K562 (cell line): ENCODE measurements around the gene AVPI1. TPM values are rescaled to one million over a fixed set of nuclear protein-coding genes. Genes with fewer than 3 reads are reported as not detected.

Source experiments
- BRCA1 ChIP-seq, 2 experiments: fragments of 450-650 bp in 1 of 2; sonication (generic) in 1 of 2; formaldehyde crosslinking in 1 of 2; IDR thresholded peaks; 2 replicates each; pipeline versions ENCODE4 v1.5.0 to v1.6.1; 2017 to 2020; ENCODE audit warnings: mild to moderate bottlenecking in 1 of 2, missing genetic modification reagents in 1 of 2
- CBFA2T2 ChIP-seq: fragments of 450-650 bp; conservative IDR thresholded peaks from 2 replicates; pipeline ENCODE4 v1.6.1; 2017; ENCODE audit warnings: mild to moderate bottlenecking
- CBX1 ChIP-seq: sonication (generic); IDR thresholded peaks from 2 replicates; pipeline ENCODE4 v1.6.1; 2016; ENCODE audit warnings: antibody characterized with exemption, low read depth, mild to moderate bottlenecking
- DNMT1 ChIP-seq: fragments of 450-650 bp; IDR thresholded peaks from 2 replicates; pipeline ENCODE4 v1.6.1; 2016; ENCODE audit warnings: antibody characterized with exemption, mild to moderate bottlenecking
- HCFC1 ChIP-seq: IDR thresholded peaks from 2 replicates; pipeline ENCODE4 v1.6.1; 2012; ENCODE audit warnings: low read depth, low read length, improper control_type of control experiment
- IFI16 ChIP-seq: fragments of 250-450 bp; sonication (Bioruptor Pico); IDR thresholded peaks from 2 replicates; pipeline ENCODE4 v2.1.2; 2022; ENCODE audit warnings: mild to moderate bottlenecking, inconsistent platforms
- KLF16 ChIP-seq: IDR thresholded peaks from 2 replicates; pipeline ENCODE4 v1.6.1; 2016; ENCODE audit warnings: antibody characterized with exemption
- MYBL2 ChIP-seq, 2 experiments: fragments of 450-650 bp in 1 of 2; sonication (generic) in 1 of 2; formaldehyde crosslinking in 1 of 2; IDR thresholded peaks; 2 replicates each; pipeline versions ENCODE4 v1.6.1 to v1.8.1; 2017 to 2022; ENCODE audit warnings: borderline replicate concordance in 1 of 2, inconsistent platforms in 1 of 2, low read depth in 1 of 2, mild to moderate bottlenecking in 1 of 2, missing genetic modification reagents in 1 of 2, moderate library complexity in 1 of 2
- POLR2AphosphoS5 ChIP-seq: IDR thresholded peaks from 2 replicates; pipeline ENCODE4 v1.6.1; 2011; ENCODE audit warnings: mild to moderate bottlenecking, low read depth, low read length, moderate library complexity; ENCODE audit not compliant: control insufficient read depth, insufficient read depth
- TSC22D4 ChIP-seq: fragments of 450-650 bp; IDR thresholded peaks from 2 replicates; pipeline ENCODE4 v1.6.1; 2016; ENCODE audit warnings: missing genetic modification characterization, missing biosample characterization, control low read depth
- ZNF133 ChIP-seq: fragments of 250-450 bp; sonication (Bioruptor Pico); IDR thresholded peaks from 2 replicates; pipeline ENCODE4 v1.4.0; 2020; ENCODE audit warnings: mild to moderate bottlenecking
- ZNF140 ChIP-seq: fragments of 250-450 bp; sonication (Bioruptor Pico); IDR thresholded peaks from 2 replicates; pipeline ENCODE4 v1.8.0; 2021; ENCODE audit warnings: moderate library complexity, mild to moderate bottlenecking, inconsistent platforms
- ZNF143 ChIP-seq: sonication (generic); formaldehyde crosslinking; IDR thresholded peaks from 2 replicates; pipeline ENCODE4 v1.9.0; 2022; ENCODE audit warnings: mild to moderate bottlenecking, missing genetic modification reagents
- ZNF431 ChIP-seq: sonication (generic); formaldehyde crosslinking; IDR thresholded peaks from 2 replicates; pipeline ENCODE4 v1.8.0; 2022; ENCODE audit warnings: mild to moderate bottlenecking, missing genetic modification reagents
- ZNF583 ChIP-seq: fragments of 250-450 bp; sonication (Bioruptor Pico); IDR thresholded peaks from 2 replicates; pipeline ENCODE4 v1.4.0; 2020
- ZNF696 ChIP-seq: fragments of 250-450 bp; sonication (Bioruptor Pico); conservative IDR thresholded peaks from 2 replicates; pipeline ENCODE4 v1.4.0; 2020; ENCODE audit warnings: mild to moderate bottlenecking, moderate library complexity
- ZNF785 ChIP-seq: fragments of 250-450 bp; sonication (Bioruptor Pico); IDR thresholded peaks from 2 replicates; pipeline ENCODE4 v1.4.0; 2020; ENCODE audit warnings: mild to moderate bottlenecking
- polyA plus RNA-seq, 8 experiments: library from polyadenylated mRNA; depleted of rRNA in 4 of 8; stranded (reverse) in 5 of 8; unstranded in 3 of 8; fragments of >200 nt; fragmentation: Nextera tagmentation in 2 of 8; fragmentation: Illumina TruSeq in 1 of 8; extraction: Ambion mirVana in 2 of 8; extraction: Trizol in 1 of 8; gene quantifications; 2 replicates each; pipeline versions ENCODE4 v1.2.1 to v1.2.3, GENCODE V29; 2011 to 2014; ENCODE audit warnings: inconsistent platforms in 1 of 8, missing spikeins in 1 of 8
- total RNA-seq, 7 experiments: library from RNA; depleted of rRNA in 6 of 7; stranded (reverse); fragments of >200 nt in 6 of 7; fragmentation: Illumina TruSeq in 2 of 7; extraction: Trizol in 2 of 7; gene quantifications; 2 replicates each; pipeline versions ENCODE4 v1.2.1 to v1.2.3, GENCODE V29; 2011 to 2021; ENCODE audit warnings: low replicate concordance in 1 of 7
- TF ChIP-seq, protein P1 (sequence below), 2 experiments: fragments of 450-650 bp in 1 of 2; IDR thresholded peaks; 2 replicates each; pipeline ENCODE4 v1.6.1; 2011 to 2017; ENCODE audit warnings: low read depth in 2 of 2, antibody characterized with exemption in 1 of 2, borderline replicate concordance in 1 of 2, low read length in 1 of 2, mild to moderate bottlenecking in 1 of 2, mixed read lengths in 1 of 2; ENCODE audit not compliant: control insufficient read depth in 1 of 2
- TF ChIP-seq, protein P2 (sequence below): sonication (generic); formaldehyde crosslinking; IDR thresholded peaks from 2 replicates; pipeline ENCODE4 v1.8.0; 2022; ENCODE audit warnings: mild to moderate bottlenecking, missing genetic modification reagents
- TF ChIP-seq, protein P3 (sequence below), 2 experiments: fragments of 150-350 bp in 1 of 2; IDR thresholded peaks; 2 replicates each; pipeline ENCODE4 v1.6.1; 2012 to 2016; ENCODE audit warnings: low read depth in 2 of 2, low read length in 2 of 2, mild to moderate bottlenecking in 1 of 2, moderate library complexity in 1 of 2

AVPI1 gene
- total and polyA plus RNA-seq, 9 of the 15 experiments (the other 6 are each of a cell fraction or from before 2014, with no cell fraction given), result 0.90 to 10.4 (median 7.4) TPM

DNA sequence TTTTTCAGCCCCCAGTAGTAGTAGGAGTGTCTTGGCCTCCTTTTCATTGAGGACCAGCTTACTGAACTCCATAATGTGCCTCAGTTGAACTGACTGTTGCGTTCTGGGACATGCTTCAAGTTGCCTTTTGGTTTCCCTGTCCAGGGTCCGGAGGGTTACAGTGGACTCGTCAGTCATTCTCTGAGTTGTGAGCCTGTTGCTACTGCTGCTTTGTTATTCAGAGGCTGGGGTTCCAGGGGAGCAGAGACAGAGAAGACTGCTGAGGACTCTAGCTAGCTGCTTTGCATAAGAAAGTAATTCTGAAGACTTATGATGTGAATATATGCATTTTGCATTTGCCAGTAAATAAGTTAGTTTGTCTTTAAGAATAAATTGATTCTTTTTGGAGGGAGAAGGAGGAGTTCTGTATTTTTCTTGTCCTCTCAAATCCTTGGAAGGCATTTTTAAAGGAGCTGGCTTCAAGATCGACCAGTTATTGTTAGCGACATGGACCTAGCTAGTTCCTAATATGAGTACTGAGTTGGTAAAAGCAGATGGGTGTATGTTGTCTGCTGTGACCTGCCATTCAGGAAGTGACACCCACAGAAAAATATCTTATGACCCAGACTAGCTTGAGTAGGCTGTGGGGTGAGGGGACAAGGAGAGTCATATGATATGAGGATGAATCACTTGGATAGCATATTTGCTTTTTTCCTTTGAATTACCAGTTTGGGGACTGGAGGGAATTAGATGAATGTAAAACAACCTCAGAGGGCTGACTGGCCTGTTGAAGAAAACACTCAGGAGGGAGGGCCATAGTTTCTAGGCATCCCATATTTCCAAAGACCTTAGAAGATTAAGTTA, 38.3 kb downstream of the AVPI1 start (continued):
- TF ChIP-seq, protein P1, sequence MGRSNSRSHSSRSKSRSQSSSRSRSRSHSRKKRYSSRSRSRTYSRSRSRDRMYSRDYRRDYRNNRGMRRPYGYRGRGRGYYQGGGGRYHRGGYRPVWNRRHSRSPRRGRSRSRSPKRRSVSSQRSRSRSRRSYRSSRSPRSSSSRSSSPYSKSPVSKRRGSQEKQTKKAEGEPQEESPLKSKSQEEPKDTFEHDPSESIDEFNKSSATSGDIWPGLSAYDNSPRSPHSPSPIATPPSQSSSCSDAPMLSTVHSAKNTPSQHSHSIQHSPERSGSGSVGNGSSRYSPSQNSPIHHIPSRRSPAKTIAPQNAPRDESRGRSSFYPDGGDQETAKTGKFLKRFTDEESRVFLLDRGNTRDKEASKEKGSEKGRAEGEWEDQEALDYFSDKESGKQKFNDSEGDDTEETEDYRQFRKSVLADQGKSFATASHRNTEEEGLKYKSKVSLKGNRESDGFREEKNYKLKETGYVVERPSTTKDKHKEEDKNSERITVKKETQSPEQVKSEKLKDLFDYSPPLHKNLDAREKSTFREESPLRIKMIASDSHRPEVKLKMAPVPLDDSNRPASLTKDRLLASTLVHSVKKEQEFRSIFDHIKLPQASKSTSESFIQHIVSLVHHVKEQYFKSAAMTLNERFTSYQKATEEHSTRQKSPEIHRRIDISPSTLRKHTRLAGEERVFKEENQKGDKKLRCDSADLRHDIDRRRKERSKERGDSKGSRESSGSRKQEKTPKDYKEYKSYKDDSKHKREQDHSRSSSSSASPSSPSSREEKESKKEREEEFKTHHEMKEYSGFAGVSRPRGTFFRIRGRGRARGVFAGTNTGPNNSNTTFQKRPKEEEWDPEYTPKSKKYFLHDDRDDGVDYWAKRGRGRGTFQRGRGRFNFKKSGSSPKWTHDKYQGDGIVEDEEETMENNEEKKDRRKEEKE (IDR thresholded peaks at IDR 0.05; ENCODE audit: borderline replicate concordance in 1 of 2, control insufficient read depth in 1 of 2, low read depth in 2 of 2, low read length in 1 of 2), result no peak
- TF ChIP-seq TSC22D4 (tag) (no peak), HCFC1 (no peak), MYBL2 (IDR thresholded peaks at IDR 0.05; ENCODE audit: low read depth) (no peak), MYBL2 (CRISPR knock-in tag; IDR thresholded peaks at IDR 0.05; ENCODE audit: borderline replicate concordance) (no peak), ZNF785 (CRISPR knock-in tag) (no peak), ZNF143 (CRISPR knock-in tag) (no peak), CBFA2T2 (peak; percentile 69), IFI16 (no peak), ZNF140 (CRISPR knock-in tag) (no peak), CBX1 (no peak), ZNF133 (CRISPR knock-in tag) (no peak), BRCA1 (IDR thresholded peaks at IDR 0.05) (no peak), BRCA1 (CRISPR knock-in tag; IDR thresholded peaks at IDR 0.05) (no peak), ZNF431 (CRISPR knock-in tag) (no peak), ZNF696 (no peak), DNMT1 (no peak), KLF16 (peak; percentile 18; the same call in 1 of the 2 replicates), ZNF583 (CRISPR knock-in tag) (no peak), POLR2AphosphoS5 (no peak)
- TF ChIP-seq, protein P2, sequence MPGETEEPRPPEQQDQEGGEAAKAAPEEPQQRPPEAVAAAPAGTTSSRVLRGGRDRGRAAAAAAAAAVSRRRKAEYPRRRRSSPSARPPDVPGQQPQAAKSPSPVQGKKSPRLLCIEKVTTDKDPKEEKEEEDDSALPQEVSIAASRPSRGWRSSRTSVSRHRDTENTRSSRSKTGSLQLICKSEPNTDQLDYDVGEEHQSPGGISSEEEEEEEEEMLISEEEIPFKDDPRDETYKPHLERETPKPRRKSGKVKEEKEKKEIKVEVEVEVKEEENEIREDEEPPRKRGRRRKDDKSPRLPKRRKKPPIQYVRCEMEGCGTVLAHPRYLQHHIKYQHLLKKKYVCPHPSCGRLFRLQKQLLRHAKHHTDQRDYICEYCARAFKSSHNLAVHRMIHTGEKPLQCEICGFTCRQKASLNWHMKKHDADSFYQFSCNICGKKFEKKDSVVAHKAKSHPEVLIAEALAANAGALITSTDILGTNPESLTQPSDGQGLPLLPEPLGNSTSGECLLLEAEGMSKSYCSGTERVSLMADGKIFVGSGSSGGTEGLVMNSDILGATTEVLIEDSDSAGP (CRISPR knock-in tag), result no peak
- TF ChIP-seq, protein P3, sequence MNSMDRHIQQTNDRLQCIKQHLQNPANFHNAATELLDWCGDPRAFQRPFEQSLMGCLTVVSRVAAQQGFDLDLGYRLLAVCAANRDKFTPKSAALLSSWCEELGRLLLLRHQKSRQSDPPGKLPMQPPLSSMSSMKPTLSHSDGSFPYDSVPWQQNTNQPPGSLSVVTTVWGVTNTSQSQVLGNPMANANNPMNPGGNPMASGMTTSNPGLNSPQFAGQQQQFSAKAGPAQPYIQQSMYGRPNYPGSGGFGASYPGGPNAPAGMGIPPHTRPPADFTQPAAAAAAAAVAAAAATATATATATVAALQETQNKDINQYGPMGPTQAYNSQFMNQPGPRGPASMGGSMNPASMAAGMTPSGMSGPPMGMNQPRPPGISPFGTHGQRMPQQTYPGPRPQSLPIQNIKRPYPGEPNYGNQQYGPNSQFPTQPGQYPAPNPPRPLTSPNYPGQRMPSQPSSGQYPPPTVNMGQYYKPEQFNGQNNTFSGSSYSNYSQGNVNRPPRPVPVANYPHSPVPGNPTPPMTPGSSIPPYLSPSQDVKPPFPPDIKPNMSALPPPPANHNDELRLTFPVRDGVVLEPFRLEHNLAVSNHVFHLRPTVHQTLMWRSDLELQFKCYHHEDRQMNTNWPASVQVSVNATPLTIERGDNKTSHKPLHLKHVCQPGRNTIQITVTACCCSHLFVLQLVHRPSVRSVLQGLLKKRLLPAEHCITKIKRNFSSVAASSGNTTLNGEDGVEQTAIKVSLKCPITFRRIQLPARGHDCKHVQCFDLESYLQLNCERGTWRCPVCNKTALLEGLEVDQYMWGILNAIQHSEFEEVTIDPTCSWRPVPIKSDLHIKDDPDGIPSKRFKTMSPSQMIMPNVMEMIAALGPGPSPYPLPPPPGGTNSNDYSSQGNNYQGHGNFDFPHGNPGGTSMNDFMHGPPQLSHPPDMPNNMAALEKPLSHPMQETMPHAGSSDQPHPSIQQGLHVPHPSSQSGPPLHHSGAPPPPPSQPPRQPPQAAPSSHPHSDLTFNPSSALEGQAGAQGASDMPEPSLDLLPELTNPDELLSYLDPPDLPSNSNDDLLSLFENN (IDR thresholded peaks at IDR 0.05; ENCODE audit: low read depth in 2 of 2, low read length in 2 of 2), result no peak
